IPS DF 4.7 (cell line): ENCODE measurements around the gene INPP5A.
"Not testable (repeated sequence)": the region's sequence is repeated elsewhere in the genome, so short reads cannot be mapped to it uniquely, and the experiment has no call there.

ENCODE experiments used
- DNase-seq: peaks from one replicate; pipeline ENCODE4 v3.0.0-alpha.2; 2013; ENCODE audit warnings: low spot score; ENCODE audit errors: extremely low read depth

Gene INPP5A

DNA sequence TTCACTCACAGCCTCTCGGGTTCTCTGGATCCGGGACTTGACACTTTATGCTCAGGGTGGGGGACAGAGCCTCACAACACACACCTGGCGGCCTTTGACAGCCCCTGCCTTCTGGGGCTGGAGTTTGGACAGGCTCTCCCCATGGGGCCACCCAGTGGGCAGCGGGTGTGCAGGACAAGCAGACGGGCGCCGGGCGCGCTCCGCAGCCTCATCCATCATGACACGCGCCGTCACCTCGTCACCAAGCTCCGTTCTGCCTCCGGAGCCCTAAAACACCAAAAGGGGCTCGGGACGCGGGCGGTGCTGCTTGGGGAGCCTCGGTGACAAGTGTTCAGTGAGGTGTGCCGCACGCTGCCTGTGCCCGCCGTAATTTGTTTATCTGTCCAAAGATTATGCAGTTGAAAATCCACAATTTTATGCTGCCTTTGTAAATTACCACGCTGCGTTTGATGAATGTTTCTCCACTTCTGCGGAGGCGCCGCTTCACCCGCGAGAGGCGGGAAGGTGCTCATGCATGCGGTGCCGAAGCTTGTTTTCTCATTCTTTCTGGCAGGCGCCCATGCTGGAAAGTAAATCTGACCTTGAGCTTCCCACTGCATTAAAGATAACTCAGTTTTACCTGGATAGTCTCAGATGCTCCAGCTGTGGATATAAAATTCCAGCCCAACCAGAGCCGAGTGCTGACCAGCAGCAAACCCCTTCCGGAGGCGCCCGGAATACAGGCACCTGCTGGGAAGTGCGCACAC lies 242.1 kb downstream of the INPP5A start:
- DNase-seq: no peak

DNA sequence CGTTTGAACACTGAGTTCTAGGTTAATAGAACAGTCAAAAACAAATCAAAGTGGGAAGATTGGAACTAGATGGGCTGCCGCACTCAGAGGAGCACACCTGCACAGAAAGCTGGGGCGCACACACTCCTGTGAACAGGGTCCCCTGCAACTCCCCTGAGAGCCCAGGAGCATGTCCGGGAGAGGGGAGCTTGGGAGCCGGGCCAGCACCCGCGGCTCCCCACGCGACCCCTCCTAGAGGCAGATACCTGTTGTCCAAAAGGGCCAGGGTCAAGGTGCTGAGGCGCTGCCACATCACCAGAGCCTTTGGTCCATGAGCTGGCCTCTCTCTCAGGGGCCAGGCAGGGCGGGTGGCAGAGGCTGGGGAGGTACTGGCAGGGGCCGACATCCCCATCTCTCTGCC lies 242.8 kb downstream of the INPP5A start:
- no peak for DNase-seq

DNA sequence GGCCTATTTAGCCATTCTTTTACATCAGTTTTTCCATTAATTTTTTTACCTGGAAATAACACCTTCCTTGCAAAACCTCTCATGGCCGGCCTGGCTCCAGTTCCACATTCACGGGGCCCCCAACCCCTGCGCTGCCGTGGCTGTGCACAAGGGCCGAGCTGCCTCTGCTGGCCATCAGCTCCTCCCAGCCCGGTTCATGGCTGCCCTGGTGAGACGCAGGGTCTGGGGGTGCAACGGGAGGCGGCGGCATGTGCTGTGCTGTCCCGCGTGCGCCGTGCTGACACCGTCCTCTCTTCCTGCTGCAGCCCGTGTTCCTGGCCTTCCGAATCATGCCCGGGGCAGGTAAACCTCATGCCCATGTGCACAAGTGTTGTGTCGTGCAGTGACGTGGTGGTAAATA lies 244.0 kb downstream of the INPP5A start:
- no peak for DNase-seq

DNA sequence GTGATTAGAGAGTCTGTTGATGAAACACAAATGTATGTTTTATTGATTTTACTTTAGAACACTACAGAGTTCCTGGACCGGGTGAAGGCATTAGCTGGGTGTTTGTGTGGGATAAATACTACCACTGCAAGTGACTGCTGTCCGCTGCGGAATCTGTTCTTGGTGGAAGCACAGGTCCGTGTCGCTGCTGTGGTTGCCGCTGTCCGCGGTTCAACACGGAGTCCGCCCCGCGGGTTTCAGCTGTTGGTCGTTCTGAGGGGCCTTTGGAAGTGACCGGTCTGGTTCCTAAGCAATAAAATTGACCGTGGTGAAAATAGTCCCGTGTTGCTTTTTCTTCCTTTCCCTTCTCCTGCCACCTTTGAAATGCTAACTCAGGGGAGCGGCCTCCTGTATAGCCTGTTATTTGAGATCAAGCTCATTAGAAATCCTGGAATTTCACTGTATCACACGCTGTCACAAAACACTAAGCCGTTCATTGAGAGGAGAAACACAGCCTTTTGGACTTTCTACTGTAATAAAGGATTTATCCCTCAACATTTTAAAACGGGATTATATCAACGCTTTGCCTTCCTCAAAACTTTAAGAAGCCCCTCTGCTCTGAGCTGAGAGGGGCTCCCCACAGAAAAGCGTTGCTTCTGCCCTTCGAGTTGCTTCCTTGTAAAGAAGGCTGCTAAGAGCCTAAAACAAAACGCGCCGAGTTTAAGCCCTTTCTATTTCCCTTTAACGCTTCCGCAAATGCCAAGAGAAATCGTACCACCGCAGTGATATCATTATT lies 245.8 kb downstream of the INPP5A start:
- DNase-seq: no peak

DNA sequence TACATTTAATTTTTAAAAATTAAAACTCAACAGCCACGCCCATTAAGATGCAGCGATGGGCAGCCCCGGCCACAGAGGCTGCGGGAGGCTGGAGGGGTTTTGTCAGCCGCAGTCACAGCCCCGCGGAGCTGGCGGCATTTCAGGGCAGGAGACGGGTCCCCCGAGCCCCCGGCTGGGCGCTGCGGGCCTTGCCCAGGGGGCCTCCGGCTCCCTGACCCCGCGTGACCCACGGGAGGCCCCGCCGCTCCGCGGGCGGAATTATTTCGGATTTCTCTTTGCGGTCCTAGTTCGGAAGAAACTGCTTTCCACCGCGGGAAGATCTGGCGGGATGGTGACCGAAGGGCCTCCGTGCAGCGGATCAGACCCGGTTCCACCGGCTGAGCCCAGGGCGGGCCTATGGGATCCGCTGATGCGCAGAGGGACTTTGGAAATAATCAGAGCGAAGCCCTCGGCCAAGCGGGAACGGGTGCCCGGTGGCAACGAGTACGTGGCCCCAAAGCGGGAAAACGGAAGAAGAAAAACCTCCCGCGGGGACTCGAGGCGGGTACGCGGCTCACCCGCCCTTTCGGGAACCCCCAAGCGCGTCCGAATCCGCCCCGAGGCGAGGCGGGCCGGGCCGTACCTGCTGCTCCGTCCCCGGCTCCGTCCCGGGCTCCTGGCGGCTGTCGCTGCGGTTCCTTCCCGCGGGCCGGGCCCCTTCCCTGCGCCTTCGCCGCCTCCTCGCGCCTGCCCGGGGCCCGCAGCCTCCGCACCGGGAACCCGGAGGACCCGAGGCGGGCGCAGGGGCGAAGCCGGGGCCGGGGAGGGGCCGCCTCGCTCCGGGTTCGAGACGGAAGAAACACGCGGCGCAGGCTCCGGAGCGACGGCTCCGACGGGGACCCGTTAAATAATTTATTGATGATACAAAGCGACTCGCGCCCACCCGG lies 246.6 kb downstream of the INPP5A start:
- no peak for DNase-seq

DNA sequence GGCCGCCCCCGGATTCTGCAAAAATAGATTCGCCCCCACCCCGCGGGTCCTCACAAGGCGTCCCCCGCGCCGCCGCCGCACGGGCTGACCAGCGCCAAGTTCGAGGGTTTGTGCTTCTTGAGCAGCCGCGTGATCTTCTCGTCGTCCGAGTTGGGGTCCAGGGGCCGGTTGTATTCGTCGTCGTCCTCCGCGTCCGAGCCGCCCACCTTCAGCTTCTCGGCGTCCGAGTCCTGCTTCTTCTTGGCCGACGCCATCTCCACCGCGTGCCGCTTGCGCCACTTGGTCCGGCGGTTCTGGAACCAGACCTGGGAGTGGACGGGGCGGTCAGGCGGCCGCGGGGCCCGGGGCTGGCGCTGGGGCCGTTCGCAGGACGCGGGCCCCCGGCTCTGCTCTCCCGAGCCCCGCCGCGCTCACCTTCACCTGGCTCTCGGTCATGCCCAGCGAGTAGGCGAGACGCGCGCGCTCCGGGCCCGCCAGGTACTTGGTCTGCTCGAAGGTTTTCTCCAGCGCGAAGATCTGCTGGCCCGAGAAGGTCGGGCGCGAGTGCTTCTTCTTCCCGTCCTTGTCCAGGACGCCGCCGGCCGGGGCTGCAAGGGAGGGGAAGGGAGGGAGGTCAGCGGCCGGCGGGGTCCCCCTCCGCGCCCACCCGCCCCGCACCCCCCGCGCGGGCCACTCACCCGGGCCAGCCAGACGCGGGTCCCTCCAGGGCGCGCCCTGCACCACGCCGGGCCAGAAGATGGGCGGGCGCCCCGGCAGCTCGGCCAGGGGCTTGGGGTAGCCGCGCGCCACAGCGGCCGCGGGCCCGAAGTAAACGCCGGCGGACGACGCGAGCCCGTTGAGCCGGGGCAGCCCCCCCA lies 247.5 kb downstream of the INPP5A start:
- DNase-seq: no peak

DNA sequence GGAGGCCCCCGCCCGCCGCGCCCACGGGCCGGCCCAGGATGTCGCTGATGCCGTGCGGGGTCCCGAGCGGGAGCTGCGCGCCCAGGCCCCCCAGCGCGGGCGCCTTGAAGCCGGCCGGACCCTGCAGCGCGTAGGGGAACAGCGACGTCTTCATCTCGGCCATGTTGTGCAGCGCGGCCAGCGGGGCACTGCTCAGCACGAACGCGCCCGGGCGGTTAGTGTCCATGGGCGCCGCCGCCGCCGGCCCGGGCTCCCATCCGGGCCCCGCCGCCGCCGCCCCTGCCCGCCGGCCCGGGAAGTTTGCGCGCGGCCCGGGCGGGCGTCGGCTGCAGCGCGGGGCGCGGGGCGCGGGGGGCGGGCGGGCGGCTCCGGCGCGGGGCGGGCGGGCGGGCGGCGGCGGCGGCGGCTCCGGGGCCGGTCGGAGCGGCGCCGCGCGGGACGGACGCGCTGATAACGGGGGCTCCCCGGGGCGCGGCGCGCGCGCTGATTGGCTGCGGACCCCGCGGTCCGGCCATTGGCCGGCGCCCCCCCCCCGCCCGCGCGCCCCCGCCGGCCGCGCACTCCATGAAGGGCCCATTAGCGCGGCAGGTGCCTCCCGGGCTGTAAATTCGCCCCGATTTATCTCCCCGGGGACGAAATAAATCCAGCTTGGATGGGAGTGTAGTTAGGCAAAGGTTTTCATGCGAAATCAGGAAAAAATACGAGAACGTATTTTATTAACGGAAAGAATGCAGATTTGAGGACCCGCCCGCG lies 248.3 kb downstream of the INPP5A start, which contains the start of gene NKX6-2:
Gene NKX6-2 (minus strand): TSS at position 425 of the 753 bp plus-strand sequence. CDS start 199 bp downstream, at position 226.
- DNase-seq: no peak

DNA sequence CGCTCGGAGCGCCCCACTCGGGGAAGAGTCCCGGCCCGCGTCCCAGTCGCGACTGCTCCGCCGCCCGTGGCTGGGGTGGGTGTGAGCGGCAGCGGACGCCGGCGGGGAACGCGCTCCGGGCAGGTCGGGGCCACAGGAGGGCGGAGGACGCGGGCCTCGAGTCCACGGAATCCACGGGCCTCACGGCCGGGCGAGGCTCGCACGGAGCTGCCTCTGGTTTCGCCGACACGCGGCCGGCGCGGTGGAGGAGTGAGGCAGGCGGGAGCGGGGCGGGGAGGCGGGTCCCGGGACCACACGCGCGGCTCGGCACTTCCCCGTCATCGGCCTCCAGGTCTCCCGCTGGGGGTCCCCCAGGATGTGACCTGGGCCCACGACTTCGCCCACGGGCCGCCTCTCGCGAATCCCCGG lies 248.9 kb downstream of the INPP5A start:
- no peak for DNase-seq

DNA sequence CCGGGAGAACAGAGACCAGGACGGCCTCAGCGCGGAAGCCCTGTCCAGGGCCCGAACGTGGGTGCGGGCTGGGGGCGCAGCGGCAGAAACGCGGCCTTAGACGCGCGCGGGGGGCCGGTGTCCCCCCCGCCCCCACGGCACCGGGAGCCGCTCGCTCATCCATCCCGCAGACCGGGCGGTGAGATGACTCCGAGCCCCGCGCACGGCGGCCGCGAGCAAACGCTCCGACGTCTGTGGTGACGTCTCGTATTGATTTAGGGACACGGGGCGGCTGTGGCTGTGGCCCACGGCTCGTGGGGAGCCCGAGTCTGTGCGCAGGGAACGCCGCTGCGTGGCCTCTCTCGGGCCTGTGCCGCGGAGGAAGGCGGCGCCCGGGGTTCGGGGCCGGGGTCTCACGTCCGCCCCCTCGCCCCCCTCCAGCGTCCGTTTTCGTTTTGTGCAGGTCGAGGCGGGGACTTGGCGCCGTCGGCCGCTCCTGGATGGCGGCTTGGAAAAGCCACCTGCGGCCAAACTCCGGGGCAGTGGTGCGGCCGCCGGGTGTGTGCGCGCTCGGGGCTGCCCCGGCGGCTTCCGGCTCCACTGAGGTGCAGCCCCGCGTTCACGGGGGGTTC lies 249.4 kb downstream of the INPP5A start:
- no peak for DNase-seq

DNA sequence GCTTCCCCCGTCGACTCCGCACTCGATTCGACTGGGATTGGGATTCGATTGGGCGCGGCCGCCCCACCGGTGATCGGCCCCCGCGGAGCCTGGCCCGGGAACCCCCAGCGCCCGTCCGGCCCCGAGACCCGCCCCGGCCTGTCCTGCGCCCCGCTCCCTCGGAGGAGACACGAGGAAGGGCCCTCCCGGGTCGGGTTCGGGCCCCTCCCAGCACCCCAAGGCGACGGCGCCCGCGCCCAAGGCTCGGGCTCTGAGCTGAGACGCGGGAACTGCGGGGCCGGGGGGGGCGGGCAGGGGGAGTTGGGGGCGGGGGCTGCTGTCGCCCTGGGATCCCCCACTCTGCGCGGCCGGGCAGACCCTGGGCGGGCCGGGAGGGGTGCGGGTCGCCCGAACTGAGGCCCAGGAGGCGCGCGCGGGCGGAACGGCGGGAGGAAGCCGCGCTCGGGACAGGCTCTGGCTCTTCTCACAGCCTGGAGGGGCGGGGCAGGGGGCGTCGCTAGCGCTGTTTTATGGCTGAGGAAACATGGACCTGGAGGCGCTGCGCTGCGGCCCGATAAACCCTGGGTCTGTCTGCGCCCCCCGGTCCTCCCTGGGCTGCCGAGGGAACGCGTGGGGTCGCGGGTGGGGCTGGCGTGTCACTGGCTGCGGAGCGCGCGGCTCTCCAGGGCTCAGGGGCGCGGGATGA lies 250.1 kb downstream of the INPP5A start:
- DNase-seq: no peak

DNA sequence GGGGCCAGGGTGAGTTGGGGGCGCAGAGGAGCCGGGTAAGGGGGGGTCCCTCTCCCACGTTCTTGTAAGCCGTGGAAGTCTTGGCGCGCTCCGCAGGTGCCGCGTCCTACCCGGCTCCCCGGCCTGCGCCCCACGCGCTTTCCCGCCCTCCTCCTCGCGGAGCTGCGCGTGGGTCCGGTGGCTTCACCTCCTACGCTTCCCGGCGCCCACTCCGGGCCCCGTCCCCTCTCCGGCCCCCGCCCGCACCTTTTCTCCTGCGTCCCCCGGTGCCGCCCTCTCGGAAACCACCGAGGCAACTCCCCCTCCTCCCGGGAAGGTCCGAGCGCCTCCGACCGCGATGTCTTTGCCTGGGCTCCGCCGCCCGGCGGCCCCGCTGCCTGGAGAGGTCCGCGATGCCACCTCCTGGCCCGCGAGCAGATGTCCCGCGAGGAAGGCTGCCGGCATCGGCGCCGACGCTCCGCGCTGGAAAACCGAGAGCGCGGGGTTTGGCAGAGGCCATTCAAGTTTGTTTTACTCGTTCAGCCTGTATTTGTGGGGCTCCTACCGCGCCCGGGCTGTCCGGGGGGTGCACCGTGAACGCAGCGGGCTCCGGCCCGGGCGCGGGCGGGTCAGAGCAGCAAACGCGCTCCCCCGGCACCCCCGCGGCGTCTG lies 250.7 kb downstream of the INPP5A start:
- DNase-seq: no peak

DNA sequence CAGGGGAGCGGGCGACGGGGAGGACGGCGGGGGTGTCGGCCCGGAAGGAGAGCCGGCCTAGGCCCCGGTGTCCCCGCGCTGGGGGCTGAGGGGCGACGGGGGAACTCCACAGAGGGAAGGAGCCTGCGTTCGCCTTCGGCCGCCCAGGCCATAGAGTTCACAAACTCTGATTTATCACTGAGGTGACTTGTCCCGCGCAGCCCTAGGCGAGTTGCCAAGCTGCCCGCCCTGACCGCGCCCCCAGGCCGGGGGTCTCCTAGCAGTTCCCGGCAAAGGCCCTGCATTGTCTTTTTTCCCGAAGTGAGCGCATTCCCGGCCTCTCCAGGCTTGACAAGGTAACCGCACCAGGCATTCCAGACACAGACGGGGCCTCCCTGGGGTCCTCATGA lies 251.2 kb downstream of the INPP5A start:
- no peak for DNase-seq

DNA sequence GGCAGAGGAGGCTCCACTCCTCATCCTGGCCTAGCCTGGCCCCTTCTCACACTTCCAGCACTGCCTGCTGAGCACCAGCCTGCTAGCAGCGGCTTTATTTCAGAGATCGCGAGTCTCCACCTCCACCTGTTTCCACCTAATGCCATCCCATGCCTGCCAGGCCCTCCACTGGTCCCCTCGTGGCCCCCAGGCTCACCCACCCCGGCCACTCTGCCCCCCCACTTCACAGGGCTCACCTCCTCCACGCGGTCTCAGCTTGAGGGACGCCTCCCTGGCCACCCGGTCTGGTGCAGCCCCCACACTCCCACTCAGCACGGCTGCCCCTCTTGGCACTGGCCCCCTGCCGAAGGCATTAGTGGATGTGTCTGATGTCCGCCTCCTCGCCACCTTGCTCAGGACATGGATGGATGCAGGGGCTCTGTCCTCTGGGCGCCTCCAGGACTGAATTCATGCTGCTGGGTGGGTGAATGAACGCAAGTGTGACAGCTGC lies 252.1 kb downstream of the INPP5A start:
- DNase-seq: no peak

DNA sequence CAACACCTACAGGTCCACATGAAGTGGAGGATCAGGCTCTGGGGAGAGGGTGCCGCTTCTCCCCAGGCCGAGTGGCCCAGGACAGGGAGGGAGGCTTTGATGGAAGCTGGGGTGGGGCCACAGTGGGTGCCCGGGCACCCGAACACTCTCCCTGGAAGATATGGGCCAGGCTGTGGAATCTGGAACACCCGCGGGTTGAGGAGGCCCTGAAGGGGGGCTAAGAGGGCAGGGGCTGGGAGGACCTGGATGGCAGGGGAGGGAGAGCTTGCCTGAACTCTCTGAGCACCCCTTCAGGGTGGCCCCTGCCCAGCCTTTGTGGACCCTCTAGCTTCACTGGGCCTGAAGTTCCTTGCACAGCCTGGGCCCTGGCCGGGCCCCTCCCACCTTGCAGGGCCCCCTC lies 252.9 kb downstream of the INPP5A start:
- no peak for DNase-seq

DNA sequence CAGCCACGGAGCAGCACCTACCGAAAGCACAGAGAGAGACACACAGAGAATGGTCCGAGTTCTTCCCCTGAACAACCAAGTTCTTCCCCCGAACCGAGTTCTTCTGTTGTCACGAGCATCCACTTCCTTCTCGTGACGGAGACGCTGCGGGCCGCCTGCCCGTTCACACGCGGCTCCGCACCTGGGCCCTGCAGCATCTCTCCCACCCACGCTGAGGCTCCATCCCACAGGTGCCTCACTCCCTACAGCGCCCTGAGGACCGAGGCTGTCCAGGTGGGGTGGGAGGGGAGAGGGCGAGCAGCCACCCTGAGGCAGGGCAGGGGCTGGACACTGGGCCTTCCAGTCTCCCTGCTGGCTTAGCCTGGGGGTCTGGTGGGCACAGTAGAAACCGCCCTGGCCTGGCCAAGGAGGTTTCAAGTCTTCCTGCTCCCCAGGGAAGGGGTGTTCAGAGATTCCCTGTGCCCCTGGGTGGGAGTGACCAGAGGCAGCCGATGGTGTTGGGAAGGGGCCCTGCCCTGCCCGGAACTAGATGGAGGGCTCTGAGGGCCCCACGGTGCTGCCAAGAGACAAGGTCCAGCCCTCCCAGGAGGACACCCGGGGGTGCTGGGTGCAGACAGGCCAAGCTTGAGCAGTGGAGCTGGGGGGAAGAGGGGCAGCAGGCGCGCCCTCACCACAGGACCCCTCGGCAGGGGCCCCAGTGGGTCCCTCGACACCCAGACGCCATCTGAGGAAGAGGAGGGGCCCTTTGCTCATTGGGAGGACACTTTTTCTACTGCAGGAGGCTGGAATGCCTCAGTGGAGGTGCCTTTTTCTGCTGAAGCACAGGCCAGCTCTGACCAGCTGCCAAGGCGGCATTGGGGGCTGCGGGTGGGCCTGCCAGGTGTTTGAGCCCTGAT lies 253.6 kb downstream of the INPP5A start:
- no peak for DNase-seq

DNA sequence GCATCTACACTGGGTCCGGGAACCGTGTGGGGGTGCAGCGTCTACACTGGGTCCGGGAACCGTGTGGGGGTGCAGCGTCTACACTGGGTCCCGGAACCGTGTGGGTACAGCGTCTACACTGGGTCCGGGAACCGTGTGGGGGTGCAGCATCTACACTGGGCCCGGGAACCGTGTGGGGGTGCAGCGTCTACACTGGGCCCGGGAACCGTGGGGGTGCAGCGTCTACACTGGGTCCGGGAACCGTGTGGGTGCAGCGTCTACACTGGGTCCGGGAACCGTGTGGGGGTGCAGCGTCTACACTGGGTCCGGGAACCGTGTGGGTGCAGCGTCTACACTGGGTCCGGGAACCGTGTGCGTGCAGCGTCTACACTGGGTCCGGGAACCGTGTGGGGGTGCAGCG lies 254.5 kb downstream of the INPP5A start:
- not testable (repeated sequence) for DNase-seq

DNA sequence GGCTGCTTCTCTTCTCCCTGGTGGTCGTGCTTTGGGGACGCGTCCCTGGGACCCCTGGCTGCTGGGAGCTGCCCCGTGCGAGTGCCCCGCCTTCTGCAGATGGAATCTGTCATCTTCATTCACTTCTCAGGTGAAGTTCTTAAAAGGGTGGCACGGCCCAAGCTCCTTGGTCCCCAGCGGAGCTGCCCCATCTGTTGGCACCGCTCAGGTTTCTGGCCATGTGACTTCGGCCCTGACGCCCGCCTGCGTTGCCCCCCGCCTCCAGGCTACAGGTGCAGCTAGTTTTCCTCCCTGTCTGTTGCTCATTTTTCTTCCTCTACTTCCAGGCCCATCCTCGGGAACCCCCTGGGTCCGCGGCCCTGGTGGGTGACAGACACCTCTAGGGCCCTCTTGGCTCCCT lies 255.2 kb downstream of the INPP5A start:
- no peak for DNase-seq
